Bronchial epithelial cell (primary cell): ENCODE data around the gene CTDSP1. TPM values are rescaled to one million over a fixed set of nuclear protein-coding genes. Genes with fewer than 3 reads are reported as not detected.

Experiments used
- DNase-seq: peaks from one replicate; pipeline ENCODE4 v3.0.0-alpha.2; 2010; ENCODE audit warnings: low read depth
- FAIRE-seq: peaks from 2 replicates; lab custom pipeline; 2011; peaks lifted over from hg19 to GRCh38; lab: Jason Lieb, UNC
- H3K27me3 ChIP-seq: 2 replicates; pipeline ENCODE4 v1.5.1; 2011; ENCODE audit warnings: low read length; ENCODE audit not compliant: control insufficient read depth, insufficient read depth
- H3K36me3 ChIP-seq: 2 replicates; pipeline ENCODE4 v1.5.1; 2011; ENCODE audit warnings: low read length; ENCODE audit not compliant: control insufficient read depth, insufficient read depth
- H3K4me3 ChIP-seq: 2 replicates; pipeline ENCODE4 v1.5.1; 2011; ENCODE audit warnings: mild to moderate bottlenecking, low read depth, low read length, control low read depth
- total RNA-seq: library from RNA; depleted of rRNA; stranded (reverse); fragments of >200 nt; gene quantifications from 2 replicates; pipeline ENCODE4 v1.2.1, GENCODE V29; 2014
- TF ChIP-seq, protein P1 (sequence below): IDR thresholded peaks from 2 replicates; pipeline ENCODE4 v1.5.1; 2011; ENCODE audit warnings: mild to moderate bottlenecking, moderate library complexity, low read length, control low read depth, inconsistent platforms; ENCODE audit not compliant: insufficient read depth, severe bottlenecking

Gene CTDSP1
- total RNA-seq, 1 donor from 2014 or later: 32.1 TPM

DNA sequence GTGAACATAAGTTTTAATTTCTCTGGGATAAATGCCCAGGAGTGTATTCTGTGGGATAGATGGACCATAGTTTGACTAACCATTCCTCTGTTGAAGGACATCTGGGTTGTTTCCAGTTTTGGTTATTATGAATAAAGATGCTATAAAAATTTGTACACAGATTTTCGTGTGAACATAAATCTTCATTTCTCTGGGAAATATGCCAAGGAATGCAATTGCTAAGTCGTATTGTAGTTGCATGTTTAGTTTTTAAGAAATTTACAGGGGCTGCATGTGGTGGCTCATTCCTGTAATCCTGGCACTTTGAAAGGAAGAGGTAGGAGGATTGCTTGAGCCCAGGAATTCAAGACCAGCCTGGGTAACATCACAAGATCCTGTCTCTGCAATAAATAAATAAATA, 24.5 kb upstream of the CTDSP1 start:
- H3K27me3 ChIP-seq: no peaks in the 10 kb centered on the region
- H3K4me3 ChIP-seq: no peak overlapping the region
- FAIRE-seq (no peak), DNase-seq (no peak)
- TF ChIP-seq, protein P1, sequence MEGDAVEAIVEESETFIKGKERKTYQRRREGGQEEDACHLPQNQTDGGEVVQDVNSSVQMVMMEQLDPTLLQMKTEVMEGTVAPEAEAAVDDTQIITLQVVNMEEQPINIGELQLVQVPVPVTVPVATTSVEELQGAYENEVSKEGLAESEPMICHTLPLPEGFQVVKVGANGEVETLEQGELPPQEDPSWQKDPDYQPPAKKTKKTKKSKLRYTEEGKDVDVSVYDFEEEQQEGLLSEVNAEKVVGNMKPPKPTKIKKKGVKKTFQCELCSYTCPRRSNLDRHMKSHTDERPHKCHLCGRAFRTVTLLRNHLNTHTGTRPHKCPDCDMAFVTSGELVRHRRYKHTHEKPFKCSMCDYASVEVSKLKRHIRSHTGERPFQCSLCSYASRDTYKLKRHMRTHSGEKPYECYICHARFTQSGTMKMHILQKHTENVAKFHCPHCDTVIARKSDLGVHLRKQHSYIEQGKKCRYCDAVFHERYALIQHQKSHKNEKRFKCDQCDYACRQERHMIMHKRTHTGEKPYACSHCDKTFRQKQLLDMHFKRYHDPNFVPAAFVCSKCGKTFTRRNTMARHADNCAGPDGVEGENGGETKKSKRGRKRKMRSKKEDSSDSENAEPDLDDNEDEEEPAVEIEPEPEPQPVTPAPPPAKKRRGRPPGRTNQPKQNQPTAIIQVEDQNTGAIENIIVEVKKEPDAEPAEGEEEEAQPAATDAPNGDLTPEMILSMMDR: no peak
- no peaks in the 10 kb centered on the region for H3K36me3 ChIP-seq

DNA sequence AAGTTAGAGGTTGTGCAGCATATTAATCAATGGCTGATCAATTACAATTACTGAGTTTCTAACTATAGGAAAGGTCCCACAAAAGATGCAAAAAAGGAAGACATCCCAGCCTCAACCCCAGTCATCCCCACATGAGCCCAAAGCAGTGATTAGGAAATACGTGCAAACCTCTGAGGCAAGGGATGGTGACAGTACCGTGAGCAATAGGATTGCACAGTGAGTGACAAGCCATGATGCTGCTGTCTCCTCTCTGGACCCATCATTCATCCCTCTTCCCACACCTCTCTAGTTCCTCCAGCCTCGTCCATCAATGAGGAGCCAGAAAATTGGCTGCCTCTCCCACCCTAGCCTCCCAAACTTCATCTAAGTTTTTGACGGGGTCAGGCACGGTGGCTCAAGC, 21.6 kb upstream of the CTDSP1 start:
- H3K36me3 ChIP-seq: no peaks in the 10 kb centered on the region
- TF ChIP-seq, protein P1: no peak
- no peak for FAIRE-seq

DNA sequence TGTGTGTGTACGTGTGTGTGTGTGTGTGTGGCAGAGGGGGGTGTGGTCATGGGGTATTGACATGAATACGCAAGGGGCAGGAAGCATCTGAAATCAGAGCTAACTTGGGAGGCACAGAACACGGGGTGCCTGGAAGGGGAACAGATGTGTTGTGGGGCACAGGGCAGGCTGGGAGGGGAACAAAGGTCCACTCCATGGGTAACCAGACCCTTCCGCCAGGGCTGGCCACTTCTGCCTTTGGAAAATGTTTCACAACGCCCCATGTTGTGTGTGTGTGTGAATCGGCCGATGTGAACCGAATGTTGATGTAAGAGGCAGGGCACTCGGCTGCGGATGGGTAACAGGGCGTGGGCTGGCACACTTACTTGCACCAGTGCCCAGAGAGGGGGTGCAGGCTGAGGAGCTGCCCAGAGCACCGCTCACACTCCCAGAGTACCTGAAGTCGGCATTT, 17.7 kb upstream of the CTDSP1 start, which contains the start of gene SLC11A1:
Gene SLC11A1, plus strand, starts transcription at position 358 of the 451 bp plus-strand sequence. CDS start 96 bp downstream, outside the sequence.
- Histone ChIP-seq H3K27me3 (peaks cover 3% of the 10 kb centered on the region), H3K4me3 (no peak within 1 kb of the TSS), H3K36me3 (no peaks in the 10 kb centered on the region)
- TF ChIP-seq, protein P1: no peak
- no peak for DNase-seq
- FAIRE-seq: no peak

More for the DNA sequence above, 21.6 kb upstream of the CTDSP1 start:
- no peak for DNase-seq
- Histone ChIP-seq H3K27me3 (peaks cover 3% of the 10 kb centered on the region), H3K4me3 (no peak overlapping the region)

DNA sequence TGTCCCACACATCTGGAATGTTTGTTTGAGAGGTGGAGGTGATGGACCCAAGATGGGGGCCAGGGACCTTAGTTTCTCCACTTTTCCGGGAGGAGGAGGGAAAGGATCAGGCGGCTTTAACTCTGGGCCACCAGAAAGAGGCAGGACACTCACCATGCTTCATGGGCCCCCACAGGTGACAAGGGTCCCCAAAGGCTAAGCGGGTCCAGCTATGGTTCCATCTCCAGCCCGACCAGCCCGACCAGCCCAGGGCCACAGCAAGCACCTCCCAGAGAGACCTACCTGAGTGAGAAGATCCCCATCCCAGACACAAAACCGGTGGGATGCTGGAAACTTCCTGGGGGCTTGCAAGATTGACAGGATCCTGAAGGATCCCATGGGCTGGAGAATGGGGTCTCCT, 16.9 kb upstream of the CTDSP1 start:
- Histone ChIP-seq H3K27me3 (peaks cover 3% of the 10 kb centered on the region), H3K4me3 (no peak overlapping the region), H3K36me3 (no peaks in the 10 kb centered on the region)
- DNase-seq: no peak
- no peak for FAIRE-seq
- TF ChIP-seq, protein P1: no peak

DNA sequence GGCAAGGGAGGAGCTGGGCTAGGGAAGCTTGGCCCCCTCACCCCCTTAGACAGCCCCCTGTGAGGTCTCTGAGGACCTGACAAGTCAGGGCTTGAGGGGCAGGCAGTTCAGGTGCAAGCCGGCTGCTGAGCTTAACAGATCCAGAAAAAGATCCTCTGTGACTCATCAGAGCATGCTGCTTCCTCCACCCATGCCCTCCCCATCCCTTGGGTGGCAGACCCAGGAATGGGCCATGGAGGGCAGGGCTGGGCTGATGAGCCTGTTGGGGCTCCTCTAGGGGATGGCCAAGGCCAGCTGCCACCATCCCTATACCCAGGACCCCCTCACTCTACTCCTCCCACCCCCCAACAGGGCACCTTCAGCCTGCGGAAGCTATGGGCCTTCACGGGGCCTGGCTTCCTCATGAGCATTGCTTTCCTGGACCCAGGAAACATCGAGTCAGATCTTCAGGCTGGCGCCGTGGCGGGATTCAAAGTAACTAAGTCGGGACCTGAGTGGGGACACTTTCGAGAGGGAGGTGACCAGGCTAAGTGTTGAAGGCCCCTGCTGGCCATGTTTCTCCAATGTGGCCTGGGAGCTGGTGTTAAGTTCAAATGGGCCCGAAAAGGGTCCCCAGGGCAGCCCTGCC, 15.7 kb upstream of the CTDSP1 start:
- Histone ChIP-seq H3K4me3 (no peak overlapping the region), H3K27me3 (peaks cover 3% of the 10 kb centered on the region), H3K36me3 (no peaks in the 10 kb centered on the region)
- DNase-seq (peak; percentile 77), FAIRE-seq (no peak)
- TF ChIP-seq, protein P1: no peak
